ENCODE measurements around the gene MAB21L4.
"Not testable (repeated sequence)": the region's sequence is repeated elsewhere in the genome, so short reads cannot be mapped to it uniquely, and the experiment has no call there.

The MAB21L4 gene

DNA sequence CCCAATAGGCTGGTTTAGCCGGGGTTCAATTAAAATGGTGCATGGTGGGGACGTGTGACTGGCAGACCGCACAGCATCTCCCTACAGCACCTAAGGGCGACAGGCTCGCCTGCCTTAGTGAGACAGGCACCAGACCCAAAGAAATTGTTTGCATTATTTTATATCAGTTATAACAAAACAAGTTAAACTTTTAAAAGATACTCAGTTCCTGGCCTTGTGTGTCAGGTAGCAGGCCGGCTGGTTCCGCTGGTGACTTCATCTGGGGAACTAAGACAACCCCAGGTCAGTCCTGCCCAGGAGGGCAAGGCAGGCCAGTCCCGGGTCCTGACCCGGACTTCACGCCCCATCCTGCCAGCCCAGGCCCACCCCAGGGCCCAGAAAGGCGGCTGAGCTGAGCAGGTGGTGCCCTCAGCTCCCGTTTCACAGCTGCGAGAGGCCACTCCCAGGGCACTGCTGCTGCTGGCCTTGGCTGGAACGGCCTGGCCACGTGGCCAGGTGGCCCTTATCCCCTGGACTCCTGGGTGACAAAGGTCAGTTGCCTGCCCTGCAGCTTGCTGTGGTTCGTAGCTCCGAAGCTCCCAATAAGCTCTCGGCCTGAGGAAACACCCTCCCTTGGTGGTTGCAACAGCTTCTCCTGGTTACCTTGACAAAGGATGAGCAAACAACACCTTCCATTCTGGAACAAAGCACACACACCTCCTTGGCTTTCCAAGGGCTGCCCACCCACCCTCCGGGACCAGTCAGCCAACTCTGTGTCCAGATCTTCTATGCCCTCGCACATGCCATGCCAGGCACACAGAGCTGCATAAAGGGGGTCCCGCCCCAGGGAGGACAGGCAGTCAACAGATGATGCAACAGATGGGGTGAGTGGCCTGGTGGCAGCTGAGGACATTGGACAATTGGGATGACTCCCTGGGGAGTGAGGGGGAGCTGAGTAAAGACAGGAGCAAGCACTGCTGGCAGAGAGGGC lies 38.6 kb downstream of the MAB21L4 start:
- peak; percentile 36 to 67 for DNase-seq

DNA sequence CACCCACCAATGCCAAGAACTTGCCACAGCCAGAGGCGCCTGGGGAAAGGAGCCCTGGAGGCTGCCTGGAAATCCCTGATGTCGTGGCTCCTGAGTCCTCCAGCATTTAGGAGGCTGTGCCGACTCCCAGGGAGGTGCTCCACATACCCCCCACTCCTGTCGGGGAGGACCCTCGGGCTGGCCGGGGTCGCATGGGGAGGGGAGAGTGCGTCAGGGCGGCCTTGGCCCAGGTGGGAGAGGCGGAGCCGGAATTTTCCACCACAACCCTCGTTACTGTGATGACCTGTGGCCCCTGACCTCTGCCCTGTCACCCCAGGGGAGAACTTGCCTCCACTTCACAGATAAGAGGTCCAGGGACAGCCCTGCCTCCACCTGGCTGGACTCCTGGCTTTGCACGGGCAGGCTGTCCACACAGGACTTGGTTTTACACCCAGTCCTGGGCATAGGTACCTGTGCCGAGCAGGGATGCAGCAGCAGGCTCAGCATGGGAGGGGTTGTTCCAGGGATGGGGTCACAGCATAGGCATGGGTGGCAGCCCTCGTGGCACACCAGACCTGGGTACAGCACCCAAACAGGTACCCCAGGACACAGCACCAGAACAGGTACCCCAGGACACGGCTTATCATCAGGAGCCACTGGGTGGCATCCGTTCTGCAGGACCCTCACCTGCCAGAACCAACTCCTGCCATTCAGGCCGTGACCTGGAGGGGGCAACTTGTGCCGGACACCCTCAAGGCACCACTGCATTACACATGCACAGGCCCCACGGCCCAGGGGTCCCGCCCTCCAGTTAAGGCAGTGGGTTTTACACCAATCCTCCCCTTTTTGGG lies 39.6 kb downstream of the MAB21L4 start:
- peak; percentile 74 to 77 for DNase-seq

DNA sequence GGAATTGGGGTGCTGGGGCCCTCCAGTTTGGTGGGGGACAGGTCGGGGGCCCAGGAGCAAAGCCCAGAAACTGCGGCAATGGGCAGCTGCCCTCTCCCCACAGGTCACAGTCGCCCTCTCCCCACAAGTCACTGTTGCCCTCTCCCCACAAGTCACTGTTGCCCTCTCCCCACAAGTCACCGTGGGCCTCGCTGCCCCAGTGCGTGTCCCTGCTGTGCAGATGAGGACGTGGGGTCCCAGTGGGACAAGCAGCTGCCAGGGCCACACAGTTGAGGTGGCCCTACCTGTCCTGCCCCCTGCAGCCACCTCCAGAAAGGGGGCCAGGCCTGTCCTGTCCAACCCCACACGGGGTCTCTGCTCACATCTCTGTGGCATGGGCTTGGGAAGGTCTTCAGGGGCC lies 40.3 kb downstream of the MAB21L4 start:
- no peak for DNase-seq

DNA sequence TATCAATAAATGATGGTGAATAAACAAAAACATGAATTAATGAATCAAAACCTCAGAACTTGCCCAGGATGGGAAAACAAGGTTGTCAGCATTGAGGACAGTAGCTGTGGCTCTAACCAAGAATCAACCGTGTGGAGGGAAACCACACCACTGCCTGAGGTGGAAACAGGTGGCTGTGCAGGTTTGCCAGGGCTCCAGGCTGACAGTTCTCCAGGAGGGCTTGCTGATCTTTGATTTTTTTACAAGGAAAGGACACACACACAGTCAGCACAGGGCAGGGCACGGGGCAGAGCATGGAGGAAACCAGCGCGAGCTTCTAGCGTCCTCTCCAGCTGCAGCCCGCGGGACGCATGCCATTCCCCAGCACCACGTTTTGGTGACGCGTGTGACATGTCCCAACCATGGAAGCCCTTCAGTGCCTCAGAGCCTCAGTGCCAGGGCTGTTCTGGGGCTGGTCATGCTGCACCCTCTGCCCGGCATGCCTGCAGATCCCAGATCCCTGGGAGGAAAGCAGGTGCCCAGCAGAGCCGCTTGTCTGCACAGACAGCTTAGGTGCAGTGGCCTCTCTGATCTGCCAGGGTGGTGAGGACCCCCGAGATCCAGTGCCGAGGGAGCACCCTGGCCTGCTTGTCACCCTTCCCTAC lies 43.2 kb downstream of the MAB21L4 start:
- no peak for DNase-seq

DNA sequence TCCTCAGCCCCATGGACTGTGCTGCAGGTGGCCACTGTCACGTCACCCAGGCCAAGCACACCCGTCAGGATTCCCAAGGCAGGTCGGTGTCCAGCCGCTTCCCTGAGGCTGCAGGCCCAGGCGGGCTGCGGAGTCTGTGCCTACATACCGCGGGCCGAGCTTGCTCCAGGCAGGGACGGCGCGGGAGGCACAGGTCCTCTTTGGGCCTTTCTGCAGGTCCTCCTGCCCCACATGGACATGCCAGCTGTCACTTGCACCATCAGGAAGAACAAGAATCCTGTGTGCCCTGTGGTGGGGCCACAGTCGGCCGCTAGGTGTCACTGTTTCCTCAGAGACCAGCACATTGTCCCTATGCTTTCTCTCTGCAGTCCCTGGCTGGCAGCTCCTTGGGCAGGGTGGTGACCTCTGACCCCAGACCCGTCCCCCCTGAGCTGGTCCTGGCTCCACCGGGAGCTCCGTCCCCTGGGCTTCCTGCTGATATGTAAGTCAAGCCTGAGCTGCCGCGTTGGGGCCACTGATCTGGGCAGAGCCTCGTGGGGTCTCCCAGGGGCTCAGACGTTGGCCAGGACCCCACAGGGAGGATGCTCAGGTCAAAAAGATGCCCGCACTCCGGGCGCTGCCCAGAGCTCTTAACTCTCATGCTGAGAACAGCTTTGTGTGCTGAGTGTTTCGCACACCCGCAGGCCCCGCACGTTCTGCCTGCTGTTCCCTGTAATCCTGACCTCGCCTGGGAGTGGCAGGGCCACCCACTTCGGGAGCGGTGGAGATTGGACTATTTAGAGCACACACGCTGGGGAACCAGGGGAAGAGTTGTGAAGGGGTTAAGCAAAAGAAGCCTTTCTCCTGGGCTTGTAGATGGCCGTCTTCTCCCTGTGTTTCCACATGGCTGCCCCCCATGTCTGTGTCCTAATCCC lies 44.6 kb downstream of the MAB21L4 start:
- peak; percentile 61 to 72 for DNase-seq

DNA sequence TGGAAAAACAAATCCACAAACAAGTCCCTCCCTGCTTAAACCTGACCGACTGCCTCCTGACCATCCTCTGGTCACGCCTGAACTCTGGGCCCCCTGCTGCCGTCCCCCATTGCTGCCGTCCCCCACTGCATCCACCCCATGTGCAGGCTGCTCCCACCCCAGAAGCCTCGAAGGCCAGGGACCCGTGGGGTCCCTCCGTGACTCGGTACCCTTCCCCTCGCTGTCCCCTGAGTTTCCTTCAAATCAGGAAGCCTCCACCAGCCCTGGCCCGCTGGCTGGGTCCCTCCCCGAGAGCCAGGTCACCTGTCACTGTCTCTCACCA lies 45.2 kb downstream of the MAB21L4 start:
- no peak for DNase-seq

DNA sequence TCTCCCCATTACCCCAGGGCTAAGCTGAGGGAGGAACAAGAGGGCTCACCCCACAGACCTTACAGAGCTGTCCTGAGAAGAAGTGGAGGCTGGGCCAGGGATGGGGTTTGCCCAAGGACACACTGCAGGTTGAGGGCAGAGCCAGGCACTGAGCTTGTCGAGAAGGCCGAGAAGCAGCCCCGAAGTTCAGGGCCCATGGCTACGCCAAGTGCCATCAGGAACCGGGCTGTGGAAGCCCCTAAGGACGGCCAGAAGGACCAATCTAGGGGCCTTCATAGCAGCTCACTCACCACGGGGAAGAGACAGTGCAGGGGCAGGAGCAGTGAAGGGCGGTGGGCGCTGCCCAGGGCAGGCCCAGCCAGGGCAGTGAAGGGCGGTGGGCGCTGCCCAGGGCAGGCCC lies 45.9 kb downstream of the MAB21L4 start:
- no peak for DNase-seq

DNA sequence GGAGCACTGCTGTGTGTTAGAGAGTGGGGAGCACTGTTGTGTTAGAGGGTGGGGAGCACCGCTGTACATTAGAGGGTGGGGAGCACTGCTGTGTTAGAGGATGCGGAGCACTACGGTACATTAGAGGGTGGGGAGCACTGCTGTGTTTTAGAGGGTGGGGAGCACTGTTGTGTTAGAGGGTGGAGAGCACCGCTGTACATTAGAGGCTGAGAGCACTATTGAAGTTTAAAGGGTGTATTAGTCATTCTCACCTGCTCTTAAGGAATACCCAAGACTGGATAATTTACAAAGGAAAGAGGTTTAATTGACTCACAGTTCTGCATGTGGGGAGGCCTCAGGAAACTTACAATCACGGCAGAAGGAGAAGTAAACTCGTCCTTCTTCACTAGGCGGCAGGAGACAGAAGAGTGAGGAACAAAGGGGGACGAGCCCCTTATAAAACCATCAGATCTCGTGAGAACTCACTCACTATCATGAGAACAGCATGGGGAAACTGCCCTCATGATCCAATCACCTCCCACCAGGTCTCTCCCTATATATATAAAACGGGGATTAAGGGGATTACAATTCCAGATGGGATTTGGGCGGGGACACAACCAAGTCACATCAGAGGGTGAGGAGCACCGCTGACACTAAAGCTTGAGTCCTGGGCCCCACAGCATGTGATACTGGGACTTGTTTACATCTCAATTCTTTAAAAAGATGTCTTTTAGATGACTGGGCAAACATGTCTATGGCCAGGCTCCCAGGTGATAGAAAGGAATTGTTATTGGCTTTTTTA lies 46.9 kb downstream of the MAB21L4 start:
- DNase-seq = no peak

DNA sequence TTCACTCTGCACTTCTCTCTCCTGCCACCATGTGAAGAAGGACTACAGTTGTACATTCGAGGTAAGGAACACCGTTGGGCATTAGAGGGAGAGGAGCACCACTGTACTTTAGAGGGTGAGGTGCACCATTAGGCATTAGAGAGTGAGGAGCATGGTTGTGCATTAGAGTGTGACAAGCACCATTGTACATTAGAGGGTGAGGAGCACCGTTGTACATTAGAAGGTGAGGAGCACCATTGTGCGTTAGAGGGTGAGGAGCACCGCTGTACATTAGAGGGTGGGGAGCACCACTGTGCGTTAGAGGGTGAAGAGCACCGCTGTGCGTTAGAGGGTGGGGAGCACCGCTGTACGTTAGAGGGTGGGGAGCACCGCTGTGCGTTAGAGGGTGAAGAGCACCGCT lies 48.1 kb downstream of the MAB21L4 start:
- no peak for DNase-seq

DNA sequence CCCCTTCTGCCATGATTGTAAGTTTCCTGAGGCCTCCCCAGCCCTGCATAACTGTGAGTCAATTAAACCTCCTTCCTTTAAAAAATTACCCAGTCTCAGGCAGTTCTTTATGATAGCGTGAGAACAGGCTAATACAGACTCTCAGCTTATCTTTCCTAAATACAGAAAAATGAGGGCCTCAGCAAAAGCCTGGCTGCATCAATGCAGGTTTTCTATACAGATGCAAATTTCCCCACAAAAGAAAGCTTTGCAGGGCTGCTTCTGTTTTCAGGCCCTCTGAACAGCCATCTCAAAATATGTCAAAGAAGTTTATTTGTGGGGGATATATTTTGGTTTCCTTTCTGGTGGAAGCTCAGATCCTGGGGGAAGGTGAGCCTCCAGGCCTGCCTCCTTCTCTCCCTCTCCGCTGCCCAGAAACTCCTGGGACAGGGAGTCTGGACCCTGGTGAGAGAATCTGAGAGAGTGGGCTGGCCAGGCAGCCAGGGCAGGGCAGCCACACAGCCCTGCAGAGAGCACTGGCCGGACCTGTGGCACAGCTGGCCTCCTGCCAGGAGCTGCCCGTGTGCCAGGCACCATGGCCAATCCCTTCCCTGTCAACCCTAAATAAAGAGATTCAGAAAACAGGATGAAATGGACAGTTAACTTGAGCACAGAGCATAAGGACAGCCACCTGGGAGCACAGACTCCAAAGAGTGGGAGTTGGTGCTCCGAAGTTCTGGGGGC lies 48.9 kb downstream of the MAB21L4 start:
- no peak for DNase-seq

DNA sequence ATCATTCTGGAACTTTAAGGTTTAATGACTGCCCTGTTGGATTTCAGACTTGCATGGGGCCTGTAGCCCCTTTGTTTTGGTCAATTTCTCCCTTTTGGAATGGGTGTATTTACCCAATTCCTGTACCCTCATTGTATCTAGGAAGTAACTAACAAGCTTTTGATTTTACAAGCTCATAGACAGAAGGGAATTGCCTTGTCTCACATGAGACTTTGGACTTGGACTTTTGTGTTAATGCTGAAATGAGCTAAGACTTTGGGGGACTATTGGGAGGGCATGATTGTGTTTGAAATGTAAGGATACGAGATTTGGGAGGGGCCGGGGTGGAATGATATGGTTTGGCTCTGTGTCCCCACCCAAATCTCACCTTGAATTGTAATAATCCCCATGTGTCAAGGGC lies 49.6 kb downstream of the MAB21L4 start:
- DNase-seq = not testable (repeated sequence)

DNA sequence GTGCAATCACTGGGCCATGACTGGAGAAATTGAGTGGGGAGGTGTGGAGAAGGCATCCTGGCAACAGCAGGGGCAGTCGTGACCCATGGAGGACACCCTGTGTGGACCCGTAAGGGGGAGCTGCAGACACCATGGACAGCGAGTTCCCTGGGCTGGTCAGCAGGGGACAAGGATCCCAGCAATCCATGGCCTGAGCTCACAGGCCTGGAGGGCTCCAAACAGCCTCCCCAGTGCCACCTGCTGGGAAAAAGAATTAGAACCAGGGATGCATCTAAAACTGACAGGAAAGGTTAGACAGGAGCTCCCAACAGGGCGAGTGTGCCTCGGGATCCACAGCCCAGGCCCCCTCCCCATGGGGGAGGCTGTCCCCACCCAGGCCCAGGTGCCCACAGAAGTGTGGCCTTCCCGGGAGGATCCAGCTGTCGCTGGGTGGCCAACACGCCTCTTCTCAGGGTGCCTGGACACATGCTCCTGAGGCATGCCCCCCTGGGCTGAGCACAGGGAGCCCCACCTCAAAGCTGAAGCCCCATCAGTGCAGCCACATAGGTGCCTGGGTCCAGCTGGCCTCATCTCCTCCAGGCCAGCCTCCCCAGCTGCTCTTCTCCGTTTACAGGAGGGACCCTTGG lies 55.4 kb downstream of the MAB21L4 start:
- DNase-seq = peak; percentile 71 to 79

DNA sequence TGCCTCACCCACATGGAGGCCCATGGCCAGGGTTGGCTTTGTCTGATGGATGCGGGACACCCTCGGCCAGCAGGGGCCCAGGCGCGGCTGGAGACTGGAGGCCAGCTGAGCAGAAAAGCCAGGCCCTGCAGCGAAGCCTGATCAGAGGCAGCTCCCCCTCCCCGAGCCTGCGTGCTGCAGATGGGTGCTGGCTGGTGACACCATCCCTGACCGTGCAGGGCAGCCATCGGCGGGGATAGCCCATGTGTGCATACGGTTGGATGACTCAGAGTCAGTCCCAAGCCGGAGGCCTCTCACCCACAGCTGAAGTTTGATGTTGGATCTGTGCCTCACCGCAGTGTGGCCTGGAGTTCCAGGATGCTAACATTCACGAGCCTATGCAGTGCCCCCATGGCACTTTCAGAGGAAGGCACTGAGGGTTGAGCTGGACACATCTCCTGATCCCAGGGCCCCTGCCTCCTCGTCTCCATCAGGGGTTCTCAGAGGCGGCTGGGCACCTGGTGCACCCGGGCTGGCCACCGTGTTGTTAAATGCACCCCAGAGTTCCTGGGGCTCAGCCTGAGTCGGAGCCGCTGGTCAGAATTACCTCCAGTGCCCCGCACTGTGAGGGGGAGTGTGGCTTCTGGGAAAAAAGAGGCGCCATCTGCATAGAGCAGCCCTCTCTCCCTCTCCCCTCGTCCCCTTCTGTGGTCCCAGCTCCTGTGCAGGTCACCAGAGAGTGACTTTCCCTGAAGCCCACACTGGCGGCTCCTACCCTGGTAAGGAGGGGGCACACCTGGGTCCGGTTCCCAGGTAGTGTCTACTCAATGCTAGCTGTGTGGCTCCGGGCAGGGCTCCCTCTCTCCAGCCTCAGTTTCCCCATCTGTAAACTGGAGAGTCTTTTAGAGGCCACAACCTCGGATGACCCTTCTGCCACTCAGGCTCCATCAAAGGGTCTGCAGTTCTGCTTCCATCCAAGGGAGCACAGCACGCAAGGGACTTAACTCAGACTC lies 56.5 kb downstream of the MAB21L4 start:
- peak; percentile 32 to 34 for DNase-seq

DNA sequence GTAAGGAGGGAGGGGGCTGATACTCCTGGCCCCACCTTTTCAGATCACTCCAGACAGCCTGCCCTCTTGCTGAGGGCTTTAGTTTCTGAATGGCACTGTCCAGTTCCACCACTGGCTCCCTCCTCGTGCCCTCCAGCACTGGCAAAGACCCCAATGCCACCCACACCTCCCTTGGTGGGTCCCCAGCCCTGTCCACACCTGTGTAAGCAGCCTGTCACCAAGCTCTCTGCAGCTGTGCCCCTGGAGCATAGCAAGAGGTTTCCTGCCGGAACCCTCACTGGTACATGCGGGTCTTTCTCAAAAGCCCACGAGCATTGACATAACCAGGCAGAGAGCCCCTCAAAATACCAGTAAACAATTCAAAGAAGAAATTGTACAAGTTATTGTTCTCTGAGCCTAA lies 58.3 kb downstream of the MAB21L4 start:
- no peak for DNase-seq

DNA sequence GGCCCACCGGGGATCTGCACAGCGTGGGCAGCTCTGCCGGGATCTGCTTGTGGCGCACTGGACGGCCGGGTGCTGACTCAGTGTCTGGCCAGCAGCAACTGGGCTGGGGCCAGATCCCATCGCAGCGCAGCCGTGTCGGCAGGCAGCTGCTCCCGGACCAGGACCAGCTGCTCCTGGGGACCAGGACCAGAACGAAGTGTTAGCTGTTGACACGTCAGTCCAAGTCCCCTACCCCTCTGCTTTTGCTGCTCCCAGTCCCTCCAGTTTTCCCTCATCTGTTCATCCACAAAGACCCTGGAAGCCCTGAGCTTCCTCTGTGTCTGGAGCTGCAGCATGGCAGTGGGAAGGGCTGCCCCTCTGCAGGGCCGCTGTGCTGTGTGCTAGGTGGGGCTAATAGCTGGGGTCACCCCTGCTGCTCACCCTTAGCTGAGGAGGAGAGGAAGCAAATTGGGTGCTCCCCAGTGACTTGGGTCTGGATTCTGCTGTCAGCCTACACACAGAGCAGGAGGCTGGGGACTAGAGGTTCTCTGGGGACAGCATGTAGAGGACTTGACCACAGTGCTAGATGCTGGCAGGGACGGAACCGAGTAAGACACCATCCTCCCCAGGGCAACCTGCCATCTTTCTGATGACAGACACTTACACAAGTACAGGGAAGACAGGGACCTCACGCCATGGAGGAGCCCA lies 59.0 kb downstream of the MAB21L4 start:
- peak; percentile 30 to 49 for DNase-seq

Data from SHP77 (cell line).